ENCODE results near the gene COL6A3. TPM values are rescaled to one million over a fixed set of nuclear protein-coding genes. Genes with fewer than 3 reads are reported as not detected.

Gene COL6A3
- total RNA-seq, 1 experiment from 2014 or later, result 1.2 TPM

GRCh38 chr2:237315829-237316225 lies 98.1 kb downstream of the COL6A3 start (continued):
- TF ChIP-seq CTCF (IDR thresholded peaks at IDR 0.05 in 2 of 3, conservative IDR thresholded peaks at IDR 0.05 in 1 of 3; ENCODE audit: borderline replicate concordance in 1 of 3, insufficient read depth in 1 of 3, low read depth in 2 of 3, low read length in 2 of 3) (no peak), EZH2phosphoT487 (IDR thresholded peaks at IDR 0.05; ENCODE audit: borderline replicate concordance) (no peak)

GRCh38 chr2:237315170-237315828 lies 98.7 kb downstream of the COL6A3 start:
- ATAC-seq, result no peak
- CTCF ChIA-PET, result no interaction called here
- no peak overlapping the region for H3K4me2 ChIP-seq (ENCODE audit: low read length)
- intact Hi-C loops (cut with micrococcal nuclease), result no loop called here
- POLR2A ChIA-PET, result no interaction called here
- DNase-seq (ENCODE audit: low read depth, low spot score), result no peak
- no TSS peak for BruUV-seq (replicated peaks)
- RAD21 ChIA-PET (ENCODE audit: low non-redundant PET in 1 of 2, low total read pairs in 2 of 2, uncharacterized antibody in 2 of 2, unreplicated experiment in 2 of 2), result no interaction called here
- no peaks in the 10 kb centered on the region for H3K36me3 ChIP-seq (ENCODE audit: control insufficient read depth in 1 of 2, insufficient read depth in 2 of 2, low read length in 2 of 2)
- H3K27ac ChIP-seq (ENCODE audit: low read depth, low read length), result no peak overlapping the region
- no peak overlapping the region for H2AFZ ChIP-seq (ENCODE audit: low read depth, low read length, poor library complexity, severe bottlenecking)
- no peak overlapping the region for H3K4me3 ChIP-seq (replicated peaks in 1 of 2; ENCODE audit: low read depth in 1 of 2, low read length in 2 of 2)
- TF ChIP-seq SRF (IDR thresholded peaks at IDR 0.05; ENCODE audit: low read depth) (peak; percentile 25; the same call in 1 of the 2 replicates), RAD21 (IDR thresholded peaks at IDR 0.05; ENCODE audit: low read depth) (no peak), TCF7L2 (IDR thresholded peaks at IDR 0.05; ENCODE audit: borderline replicate concordance, extremely low read depth, insufficient read depth, insufficient read length) (no peak)
- peaks cover 4% of the 10 kb centered on the region; the same call in 1 of the 2 replicates for H3K27me3 ChIP-seq (ENCODE audit: insufficient read depth, low read length)
- H4K20me1 ChIP-seq (ENCODE audit: insufficient read depth), result no peaks in the 10 kb centered on the region
- H3K9me3 ChIP-seq (ENCODE audit: control insufficient read depth in 1 of 2, insufficient read depth in 1 of 2, low read depth in 1 of 2, low read length in 2 of 2), result no peaks in the 10 kb centered on the region
- peaks cover 0 to 7% of the 10 kb centered on the region in 2 experiments; a peak in 3 of 4 replicates for H3K4me1 ChIP-seq (ENCODE audit: control insufficient read depth in 1 of 2, insufficient read depth in 2 of 2, low read length in 2 of 2)
- H3K79me2 ChIP-seq (ENCODE audit: insufficient read depth, low read length), result no peaks in the 10 kb centered on the region
- no peak overlapping the region for H3K9ac ChIP-seq (ENCODE audit: low read length)
- H3K9me2 ChIP-seq (ENCODE audit: insufficient read depth), result no peaks in the 10 kb centered on the region
